NOMO-1 (cell line): Measurements from ENCODE around the gene TCTN1.
"Not testable (repeated sequence)": the region's sequence is repeated elsewhere in the genome, so short reads cannot be mapped to it uniquely, and the experiment has no call there.

ENCODE experiments used
- DNase-seq, 2 experiments: peaks; one replicate each; lab custom pipeline; 2025; ENCODE audit not compliant: unreplicated experiment in 2 of 2; lab: John Stamatoyannopoulos, UW

Gene TCTN1

GRCh38 chr12:110613771-110614684, at the start of gene TCTN1:
TCTN1 (plus strand) TSS chr12:110614129; CDS start chr12:110614183, 54 bp downstream.
- DNase-seq, result peak; percentile 97 to 99

- DNase-seq, result no peak
Observed at GRCh38 chr12:110564471-110564991, 49.4 kb upstream of the TCTN1 start.

GRCh38 chr12:110565894-110566871, 47.7 kb upstream of the TCTN1 start:
- DNase-seq, result no peak

DNA sequence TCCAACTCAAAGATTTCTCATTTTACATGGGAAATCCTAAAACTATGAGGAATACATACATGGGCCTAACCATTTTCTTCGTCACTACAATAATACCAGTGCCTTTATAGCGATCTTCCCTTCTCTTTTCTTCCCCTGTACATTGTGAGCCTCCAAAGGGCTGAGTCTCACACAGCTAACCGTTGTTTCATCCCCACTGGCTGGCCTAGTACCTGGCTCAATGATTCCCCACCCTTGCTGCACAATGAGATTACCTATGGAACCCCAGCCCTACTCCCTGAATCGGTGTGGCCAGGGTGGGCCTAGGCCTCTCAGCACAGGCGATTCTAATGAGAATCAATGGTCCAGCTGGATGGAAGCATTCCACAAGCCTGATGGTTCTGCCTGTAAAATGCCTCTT, 46.9 kb upstream of the TCTN1 start:
- DNase-seq, result no peak

- no peak for DNase-seq
Observed at GRCh38 chr12:110568752-110569151, 45.2 kb upstream of the TCTN1 start.

DNA sequence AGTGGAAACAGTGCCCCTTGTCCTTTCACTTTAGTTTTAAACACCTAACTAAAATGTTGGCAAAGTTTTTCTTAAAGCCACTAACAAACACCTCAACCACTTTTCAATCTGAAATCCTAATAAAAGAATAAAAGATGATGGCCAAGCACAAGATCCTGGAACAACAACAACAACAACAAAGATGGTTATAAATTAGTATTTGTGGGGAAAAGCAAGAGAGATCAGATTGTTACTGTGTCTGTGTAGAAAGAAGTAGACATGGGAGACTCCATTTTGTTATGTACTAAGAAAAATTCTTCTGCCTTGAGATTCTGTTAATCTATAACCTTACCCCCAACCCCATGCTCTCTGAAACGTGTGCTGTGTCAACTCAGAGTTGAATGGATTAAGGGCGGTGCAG, 44.1 kb upstream of the TCTN1 start:
- not testable (repeated sequence) for DNase-seq

- DNase-seq, result not testable (repeated sequence)
Observed at GRCh38 chr12:110570798-110571197, 43.1 kb upstream of the TCTN1 start.

DNA sequence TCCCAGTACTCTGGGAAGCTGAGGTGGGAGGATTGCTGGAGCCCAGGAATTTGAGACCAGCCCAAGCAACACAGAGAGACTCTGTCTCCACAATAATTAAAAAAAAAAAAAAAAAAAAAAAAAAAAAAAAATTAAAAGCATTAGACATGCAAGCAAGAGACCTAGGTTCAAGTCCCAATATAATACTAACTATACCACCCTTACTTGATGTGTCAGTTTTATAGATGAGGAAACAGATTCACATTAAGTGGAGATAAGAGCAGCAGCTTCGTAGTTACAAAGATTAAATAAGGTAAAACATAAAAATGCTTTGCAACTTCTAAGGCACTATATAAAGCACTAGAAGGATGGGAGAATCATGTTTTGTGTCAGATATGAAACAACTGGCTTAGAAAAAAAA, 39.9 kb upstream of the TCTN1 start:
- no peak for DNase-seq

DNA sequence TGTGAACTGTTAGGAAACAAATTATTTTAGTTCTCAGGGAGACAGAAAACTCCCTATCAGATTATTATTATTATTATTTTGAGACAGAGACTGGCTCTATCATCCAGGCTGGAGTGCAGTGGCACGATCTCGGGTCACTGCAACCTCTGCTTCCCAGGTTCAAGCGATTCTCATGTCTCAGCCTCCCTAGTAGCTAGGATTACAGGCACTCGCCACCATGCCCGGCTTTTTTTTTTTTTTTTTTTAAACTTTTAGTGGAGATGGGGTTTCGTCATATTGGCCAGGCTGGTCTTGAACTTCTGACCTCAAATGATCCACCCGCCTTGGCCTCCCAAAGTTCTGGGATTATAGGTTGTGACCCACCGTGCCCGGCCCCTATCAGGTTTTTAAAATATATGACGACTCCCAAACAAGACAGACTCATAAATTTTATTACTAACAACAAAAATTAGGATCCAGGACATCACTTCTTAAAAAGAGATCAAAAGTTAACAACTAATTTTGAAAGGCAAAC, 39.2 kb upstream of the TCTN1 start:
- DNase-seq, result not testable (repeated sequence)

GRCh38 chr12:110575326-110575725, 38.6 kb upstream of the TCTN1 start:
- no peak for DNase-seq

- no peak for DNase-seq
Observed at GRCh38 chr12:110576504-110576903, 37.4 kb upstream of the TCTN1 start.

GRCh38 chr12:110577864-110578693, 35.9 kb upstream of the TCTN1 start:
- DNase-seq, result peak; percentile 60 to 71

GRCh38 chr12:110578694-110579534, 35.0 kb upstream of the TCTN1 start:
- no peak for DNase-seq

DNA sequence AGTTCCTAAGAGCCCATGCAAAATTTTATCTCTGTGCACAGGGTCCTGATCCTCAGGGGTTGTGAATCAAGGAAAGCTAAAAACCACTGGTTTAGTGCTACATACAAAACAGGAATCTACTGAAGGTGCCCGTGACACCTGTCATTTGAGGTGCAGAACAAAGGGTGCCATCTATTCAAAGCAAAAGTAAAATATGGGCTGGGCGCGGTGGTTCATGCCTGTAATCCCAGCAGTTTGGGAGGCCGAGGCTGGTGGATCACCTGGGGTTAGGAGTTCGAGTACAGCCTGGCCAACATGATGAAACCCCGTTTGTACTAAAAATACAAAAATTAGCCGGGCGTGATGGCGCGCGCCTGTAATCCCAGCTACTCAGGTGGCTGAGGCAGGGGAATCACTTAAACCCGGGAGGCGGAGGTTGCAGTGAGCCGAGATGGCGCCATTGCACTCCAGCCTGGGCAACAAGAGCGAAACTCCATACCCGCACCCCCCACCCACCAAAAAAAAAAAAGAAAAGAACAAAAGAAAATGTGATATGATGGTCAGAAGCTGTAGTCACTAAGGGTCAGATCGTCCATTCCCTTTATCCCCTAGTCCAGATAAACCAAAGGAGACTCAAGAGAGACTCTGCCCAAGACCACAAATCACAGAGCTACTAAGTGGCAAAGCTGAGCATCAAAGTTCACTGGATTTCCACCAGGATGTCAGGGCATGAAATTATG, 34.2 kb upstream of the TCTN1 start:
- DNase-seq, result no peak

DNA sequence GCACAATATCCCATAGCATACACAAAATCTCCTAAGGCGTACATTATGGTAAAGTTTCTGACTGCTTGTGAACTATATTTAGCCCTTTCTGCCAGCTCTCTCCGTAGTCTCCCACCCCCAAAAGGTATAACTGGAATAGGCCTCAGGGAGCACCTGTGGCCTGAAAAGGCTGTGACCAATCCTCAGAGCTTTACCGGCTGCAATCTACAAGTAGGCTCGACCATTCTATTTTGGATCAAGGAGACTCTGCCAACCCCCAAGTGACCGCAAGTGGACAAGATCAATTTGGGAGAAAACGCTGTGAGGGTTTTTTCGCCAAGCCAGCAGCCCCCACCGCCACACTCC, 32.0 kb upstream of the TCTN1 start:
- DNase-seq, result no peak

DNA sequence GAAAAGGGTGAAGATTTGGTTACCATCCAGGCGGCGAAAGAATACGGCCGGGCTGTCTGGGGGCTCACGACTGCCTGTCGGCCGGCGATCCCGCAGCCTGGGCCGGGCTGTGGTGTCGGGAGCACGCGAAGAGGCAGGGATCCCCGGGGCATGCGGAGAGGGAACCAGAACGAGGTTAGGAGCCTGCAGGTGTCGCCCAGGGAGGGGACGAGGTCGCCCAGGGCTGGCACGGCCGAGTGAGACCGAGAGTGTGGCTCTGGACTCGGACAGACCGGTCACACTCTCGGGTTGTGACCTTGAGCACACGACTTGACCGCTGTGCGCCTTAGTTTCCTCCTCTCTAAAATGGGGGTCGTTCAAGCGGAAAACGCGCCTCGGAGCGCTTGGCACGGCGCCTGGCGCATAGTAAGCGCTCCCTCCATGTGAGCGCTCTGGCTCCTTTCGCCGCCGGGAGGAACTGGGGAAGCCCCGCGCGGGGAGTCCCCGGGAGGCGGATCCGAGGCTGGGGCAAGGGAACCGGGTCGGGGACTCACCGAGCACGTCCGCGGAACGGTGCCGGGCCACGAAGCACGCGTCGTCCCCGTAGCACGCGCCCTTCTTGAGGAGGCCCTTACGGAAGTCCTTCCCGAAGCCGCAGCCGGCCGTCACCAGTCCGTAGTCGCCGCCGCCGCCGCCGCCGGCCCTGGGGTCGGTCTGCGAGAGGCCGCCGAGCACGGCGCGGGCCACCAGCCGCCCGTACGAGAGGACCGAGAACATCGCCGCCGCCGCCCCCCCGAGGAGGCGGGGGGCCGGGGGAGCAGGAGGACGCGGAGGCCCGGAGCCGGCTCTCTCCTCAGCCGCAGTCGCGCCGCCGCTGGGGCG, 31.4 kb upstream of the TCTN1 start:
- peak; percentile 24 to 38 for DNase-seq
